T-helper 1 cell treated with Interleukin-12 subunit alpha and Interleukin-12 subunit beta and Interleukin-4 antibody, amounts not matched to agents 30 ng/mL and 1 ng/mL, for 36 hours (primary cell): ENCODE measurements around the gene COL6A6. TPM values are rescaled to one million over a fixed set of nuclear protein-coding genes. Genes with fewer than 3 reads are reported as not detected.

Experiments
- intact Hi-C: fragments of 100-400 bp; cut with micrococcal nuclease; formaldehyde crosslinking; loops from one replicate; pipeline ENCODE4 v1.15.1; 2024
- total RNA-seq: library from RNA; stranded (reverse); gene quantifications from 2 replicates; pipeline ENCODE4 v1.2.3, GENCODE V29; 2022

COL6A6 gene, protein sequence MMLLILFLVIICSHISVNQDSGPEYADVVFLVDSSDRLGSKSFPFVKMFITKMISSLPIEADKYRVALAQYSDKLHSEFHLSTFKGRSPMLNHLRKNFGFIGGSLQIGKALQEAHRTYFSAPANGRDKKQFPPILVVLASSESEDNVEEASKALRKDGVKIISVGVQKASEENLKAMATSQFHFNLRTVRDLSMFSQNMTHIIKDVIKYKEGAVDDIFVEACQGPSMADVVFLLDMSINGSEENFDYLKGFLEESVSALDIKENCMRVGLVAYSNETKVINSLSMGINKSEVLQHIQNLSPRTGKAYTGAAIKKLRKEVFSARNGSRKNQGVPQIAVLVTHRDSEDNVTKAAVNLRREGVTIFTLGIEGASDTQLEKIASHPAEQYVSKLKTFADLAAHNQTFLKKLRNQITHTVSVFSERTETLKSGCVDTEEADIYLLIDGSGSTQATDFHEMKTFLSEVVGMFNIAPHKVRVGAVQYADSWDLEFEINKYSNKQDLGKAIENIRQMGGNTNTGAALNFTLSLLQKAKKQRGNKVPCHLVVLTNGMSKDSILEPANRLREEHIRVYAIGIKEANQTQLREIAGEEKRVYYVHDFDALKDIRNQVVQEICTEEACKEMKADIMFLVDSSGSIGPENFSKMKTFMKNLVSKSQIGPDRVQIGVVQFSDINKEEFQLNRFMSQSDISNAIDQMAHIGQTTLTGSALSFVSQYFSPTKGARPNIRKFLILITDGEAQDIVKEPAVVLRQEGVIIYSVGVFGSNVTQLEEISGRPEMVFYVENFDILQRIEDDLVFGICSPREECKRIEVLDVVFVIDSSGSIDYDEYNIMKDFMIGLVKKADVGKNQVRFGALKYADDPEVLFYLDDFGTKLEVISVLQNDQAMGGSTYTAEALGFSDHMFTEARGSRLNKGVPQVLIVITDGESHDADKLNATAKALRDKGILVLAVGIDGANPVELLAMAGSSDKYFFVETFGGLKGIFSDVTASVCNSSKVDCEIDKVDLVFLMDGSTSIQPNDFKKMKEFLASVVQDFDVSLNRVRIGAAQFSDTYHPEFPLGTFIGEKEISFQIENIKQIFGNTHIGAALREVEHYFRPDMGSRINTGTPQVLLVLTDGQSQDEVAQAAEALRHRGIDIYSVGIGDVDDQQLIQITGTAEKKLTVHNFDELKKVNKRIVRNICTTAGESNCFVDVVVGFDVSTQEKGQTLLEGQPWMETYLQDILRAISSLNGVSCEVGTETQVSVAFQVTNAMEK (N-terminal part only)
- total RNA-seq = not detected in 2 replicates

DNA sequence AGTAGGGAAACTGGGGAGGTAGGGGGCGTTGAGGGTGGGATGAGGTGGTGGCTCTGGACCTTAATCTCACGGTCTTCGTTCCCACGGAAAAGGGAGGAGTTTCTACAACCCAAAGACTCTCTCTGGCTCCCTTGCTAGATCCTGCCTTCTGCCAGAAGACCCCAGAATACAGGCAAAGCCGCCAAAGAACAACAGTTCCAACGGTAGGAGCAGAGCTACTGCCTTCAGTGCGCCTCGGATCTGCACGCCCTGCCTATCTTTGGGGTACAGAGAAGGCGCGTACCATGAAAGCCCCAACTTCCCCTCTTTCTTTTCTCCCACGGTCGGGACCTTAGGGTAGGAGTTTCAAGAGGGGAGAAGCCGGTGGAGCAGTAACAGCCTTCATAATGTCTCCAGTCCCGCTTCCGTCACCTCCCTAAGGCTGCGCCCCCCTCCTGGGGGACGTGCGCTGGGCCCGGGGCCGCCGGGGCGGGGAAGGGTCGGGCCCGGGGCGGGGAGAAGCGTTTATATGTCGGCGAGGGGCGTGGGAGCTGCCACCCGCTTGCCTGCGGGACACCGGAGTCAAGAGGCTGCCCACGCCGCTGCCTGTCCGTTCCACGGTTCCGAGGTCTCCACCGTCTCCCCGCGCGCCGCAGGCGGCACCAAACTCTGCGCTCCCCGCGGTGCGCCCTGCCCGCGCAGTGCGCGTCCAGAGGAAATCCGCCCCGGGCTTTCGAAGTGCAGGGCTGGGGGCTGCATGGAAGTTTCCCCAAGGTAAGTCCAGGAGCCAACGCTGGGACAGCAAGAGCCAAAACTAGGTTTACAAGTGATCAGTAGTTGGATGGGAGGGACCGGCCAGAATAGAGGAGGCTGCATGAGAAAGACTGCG, at the start of gene COL6A6:
Gene COL6A6 (plus strand): TSS at position 533 of the 868 bp plus-strand sequence. CDS start 43,188 bp downstream, outside the sequence.
- intact Hi-C loops = no loop called here

DNA sequence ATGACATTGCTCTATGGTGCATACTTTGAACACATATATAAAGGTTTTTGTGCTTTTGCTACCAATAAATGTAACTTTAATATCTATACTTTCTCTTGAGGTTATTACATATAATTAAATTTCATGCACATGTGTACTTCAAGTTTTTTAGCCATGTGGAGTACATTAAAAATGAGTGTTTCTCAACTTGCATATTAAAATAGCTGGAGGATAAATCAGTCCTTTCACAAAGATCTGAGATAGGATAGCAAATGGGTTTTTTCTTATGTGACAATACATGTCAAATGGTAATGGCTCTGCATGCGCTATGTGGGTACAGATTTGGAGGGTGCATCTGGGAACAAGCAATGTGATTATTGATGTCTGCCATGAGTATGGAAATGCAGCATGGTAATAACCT, 48.7 kb upstream of the COL6A6 start:
- intact Hi-C loops = no loop called here

DNA sequence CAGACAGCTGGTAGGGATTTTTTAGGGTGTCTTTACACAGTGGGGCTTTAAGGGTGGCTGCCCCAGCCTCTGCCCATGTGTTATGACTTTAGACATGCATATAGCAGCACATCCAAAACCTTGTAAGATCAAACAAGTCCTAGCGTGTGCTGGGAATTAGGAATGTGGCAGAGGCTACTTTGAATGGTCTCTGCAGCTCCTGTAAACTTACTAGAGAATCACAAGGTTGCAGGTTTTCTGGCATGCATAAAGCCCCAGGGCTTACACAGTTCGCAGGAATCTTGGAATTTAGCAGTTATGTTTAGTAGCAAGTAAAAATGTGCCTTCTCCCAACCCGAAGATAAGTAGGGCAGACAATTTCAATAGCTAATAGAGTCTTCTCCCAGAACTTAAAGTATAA, 46.9 kb upstream of the COL6A6 start:
- intact Hi-C loops = no loop called here

DNA sequence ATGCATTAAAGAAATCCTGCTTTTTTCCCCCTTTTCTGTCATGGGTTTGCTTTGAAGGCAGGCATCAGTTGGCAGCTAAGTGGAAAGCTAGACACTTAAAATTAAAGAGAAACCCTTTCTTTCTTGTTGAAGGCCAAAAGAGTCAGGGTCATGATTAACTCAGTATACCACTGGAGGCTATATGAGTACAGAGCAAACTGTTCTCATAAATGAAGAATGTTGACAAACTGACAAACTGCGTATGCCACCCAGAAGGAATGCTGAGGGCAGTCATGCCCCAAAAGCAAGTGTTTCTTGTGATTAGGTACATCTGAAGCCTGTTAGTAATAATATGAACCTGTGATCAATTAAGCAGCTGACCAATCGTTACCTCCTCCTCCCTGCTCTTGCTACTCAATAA, 43.6 kb upstream of the COL6A6 start:
- intact Hi-C loops = no loop called here

DNA sequence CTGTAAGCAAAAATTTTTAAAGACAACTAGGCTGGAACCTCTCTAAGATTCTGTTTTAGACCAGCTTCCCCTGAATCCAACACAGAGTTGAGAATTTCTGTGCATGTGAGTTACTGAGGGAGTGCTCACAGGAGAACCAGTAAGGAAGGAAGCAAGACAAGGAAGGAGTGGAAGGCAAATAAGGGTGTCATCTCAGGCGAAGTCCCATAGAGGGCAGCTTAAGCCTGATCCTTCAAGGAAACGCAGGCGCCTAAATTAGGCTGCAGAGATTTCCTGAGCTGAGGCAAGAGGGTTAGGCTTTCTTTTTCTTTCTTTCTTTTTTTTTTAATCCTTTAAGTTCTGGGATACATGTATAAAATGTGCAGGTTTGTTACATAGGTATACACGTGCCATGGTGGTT, 36.2 kb upstream of the COL6A6 start:
- intact Hi-C loops = no loop called here

DNA sequence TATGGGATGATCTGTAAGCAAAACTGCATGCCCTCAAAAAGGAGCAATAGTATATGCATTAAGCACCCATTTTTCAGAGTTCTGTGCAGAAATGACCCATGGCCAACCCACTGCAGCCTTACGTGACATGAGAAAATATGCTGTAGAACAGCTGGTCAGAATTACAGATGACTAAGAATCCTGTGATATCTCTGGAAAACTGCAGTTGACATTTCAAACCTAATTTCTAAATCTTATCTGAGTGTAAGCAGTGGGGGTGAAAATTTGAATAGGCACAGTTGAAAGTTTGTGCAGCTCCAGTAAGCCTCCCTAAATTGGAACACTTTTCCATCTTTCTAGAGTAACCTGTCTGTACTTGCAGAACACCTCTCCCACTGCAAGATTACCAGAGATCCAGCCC, 28.7 kb upstream of the COL6A6 start:
- intact Hi-C loops = no loop called here

DNA sequence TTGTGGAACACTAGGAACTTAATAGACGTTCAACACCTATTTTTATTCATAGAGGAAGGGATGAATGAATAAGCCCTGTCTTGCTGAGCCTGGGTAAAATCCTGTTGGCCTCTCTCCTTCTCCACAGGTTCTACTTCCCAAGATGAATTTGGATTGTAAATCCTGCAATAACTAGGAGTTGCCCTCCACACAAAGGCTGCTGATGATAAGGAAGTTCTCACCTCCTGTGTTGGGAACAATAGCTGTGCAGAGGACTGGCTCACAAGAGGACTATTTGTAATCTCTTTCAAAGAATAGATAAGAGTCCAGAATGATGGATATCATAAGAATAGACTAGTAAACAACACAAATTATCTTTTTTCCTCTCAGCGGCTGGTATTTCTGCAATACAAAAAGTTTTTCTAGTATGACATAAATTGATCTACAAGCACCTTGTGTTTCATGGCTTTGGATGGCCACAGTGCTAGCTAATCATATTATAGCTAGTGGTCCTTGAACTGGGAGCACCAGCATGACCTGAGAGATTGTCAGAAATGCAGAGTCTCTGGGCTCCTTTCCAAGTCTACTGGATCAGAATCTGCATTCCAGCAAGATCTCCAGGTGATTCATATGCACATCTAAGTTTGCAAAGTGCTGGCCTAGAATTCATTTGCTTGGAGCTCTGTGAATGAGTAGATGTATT, 28.1 kb upstream of the COL6A6 start:
- intact Hi-C loops = no loop called here

DNA sequence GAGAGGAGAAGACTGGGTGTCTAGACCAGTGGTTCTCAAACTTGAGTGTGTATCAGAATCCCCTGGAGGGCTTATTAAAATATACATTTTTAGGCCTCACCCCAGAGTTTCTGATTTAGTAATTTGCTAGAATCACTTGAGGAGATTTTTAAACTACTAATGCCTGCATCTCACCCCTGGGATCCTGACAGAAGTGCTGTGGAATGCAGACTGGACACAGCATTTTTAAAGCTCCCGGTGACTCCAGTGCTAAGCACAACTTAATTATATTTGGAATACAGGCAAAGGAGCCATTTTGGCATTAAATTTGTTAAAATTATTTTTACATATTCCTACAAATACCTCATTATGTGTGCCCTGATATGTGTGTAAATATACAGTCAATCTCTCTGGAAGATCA, 26.7 kb upstream of the COL6A6 start:
- intact Hi-C loops = no loop called here

DNA sequence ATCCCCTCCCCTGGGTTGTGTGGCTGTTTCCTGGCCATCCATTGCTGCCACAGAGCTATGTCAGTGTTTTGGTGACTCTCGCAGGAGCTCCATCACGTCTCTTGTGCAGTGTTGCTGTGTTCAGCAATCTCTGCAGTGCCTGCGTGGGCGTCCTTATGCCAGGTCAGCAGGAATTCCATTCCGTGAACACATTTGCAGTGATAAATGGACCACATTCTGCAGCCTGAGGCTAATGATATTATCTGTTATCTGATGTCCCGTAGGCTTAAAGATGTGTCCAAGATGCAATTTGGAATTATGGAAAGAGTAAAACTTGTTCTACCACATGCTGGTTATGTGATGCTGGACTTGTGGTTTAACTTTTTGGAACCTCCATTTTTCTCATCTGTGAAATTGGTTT, 25.5 kb upstream of the COL6A6 start:
- intact Hi-C loops = no loop called here

DNA sequence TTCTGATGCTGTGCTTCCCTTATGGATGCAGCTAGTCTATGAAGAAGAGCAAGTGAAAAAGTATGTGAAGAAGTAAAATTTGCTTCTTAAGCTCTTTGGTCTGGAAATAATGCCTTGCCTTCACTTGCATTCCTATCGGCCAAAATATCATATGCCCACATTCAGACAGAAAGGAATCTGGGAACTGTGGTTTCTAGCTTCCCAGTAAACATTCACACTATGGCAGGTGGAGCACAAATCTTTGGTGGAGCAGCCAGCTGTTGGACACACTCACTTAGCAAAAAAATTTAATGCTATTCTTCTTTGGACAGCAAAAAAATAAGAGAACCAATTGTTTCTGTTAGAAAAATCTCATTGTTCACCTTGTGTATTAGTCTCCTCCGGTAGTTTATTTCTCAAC, 12.3 kb upstream of the COL6A6 start:
- intact Hi-C loops = no loop called here

DNA sequence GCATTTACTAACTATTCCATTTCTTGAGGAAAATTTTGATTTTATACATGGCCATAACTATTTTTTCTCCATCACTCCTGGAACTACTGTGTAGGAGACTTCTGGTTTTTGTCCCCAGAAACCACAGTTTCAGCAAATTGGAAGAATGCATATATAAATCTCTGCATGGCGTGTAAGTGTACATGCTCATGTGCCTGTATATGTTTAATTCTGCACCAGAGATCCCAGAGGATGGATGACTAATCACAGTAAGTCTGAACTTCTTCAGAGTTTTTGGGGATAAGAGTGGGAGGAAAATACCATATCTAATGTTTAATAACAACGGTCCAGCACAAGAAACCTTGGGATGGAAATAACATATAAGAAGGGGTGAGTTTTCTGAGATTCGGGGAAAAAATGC, 10.9 kb upstream of the COL6A6 start:
- intact Hi-C loops = no loop called here

DNA sequence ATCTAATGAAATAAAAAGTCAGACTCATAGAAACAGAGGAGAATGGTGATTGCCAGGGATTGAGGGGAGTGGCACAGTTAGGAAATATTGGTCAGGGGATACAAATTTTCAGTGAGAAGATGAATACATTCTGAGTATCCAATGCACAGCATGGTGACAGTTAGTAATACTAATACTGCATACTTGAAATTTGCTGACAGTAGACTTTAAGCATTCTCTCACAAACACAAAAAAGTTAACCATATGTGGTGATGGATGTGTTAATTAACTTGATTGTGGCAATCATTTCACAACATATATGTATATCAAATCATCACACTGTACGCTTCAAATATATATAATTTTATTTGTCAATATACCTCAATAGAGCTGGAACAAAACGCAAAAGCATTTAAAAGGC, 9.2 kb upstream of the COL6A6 start:
- intact Hi-C loops = no loop called here

DNA sequence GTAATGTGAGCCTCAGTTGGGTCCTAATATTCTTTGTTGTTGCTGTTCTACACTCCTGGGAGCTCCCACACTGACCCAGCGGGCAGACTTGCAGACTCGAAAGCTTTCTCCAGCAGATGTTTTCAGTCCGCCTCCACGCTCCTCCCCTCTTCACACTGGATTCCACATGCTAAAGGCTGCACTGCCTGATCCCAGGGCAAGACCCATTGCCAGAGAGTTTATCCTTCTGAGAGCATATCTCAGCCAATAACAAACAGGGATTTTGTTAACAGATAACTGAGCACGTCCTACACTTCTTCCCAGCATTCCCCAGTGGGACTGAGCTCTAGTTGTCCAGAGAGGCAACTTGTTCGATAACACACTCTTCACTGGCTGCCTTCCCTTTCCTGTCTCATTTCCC, 8.0 kb upstream of the COL6A6 start:
- intact Hi-C loops = no loop called here

DNA sequence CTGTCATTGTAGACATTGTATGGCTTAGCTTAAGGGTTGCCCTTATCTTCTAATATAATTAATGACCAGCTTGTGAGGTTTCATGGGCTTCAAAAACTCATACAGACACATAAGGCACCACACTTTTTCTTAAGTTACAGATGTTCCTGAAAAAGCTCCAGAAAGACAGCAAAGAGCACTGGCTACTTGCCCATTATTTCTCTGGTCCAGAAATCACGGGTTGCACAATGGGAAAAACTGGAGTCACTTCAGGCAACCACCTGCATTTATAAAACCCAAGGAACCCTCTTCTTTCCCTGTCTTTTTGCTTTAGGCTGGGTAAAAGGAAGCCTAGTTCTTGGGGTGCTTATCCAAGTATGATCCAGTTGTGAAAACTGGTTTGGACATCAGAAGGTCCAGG, 2.3 kb upstream of the COL6A6 start:
- intact Hi-C loops = no loop called here

DNA sequence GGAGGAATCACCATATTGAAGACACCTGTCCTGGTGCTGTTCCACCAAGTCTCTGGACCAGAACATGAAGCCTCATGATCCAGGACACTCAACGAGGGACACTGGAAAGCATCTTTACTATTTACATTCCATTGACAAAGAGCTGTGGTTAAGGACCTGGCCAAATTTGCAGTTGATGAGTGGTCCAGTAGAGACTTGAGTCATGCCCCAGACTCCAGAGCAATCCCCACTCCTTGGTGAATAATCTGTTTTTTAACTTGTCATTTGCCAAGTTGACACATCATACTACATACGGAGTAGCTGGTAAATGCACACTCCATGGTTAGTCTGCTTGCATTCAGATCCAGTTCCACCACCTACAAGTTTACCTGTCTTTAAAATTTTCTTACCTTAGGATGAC, 1.2 kb upstream of the COL6A6 start:
- intact Hi-C loops = no loop called here

DNA sequence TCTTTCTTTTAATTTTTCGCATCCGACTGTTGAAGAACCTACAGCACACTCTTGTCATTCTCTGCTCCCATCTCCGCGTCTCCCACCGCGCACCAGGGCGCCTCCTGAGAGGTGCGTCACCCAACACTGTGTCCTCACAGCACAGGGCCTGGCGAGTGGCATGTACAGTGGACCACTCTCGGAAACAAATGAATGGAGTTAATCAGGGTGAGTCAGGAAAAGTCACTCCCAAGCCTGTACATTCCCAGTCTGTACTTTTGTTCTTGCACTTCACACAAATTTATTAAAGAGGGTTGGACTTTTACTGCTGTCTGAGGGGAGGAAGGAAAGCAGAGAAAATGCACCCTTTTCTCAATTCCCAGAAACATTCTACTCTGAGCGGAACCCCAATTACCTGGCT, 625 bp downstream of the COL6A6 start:
- intact Hi-C loops = no loop called here

DNA sequence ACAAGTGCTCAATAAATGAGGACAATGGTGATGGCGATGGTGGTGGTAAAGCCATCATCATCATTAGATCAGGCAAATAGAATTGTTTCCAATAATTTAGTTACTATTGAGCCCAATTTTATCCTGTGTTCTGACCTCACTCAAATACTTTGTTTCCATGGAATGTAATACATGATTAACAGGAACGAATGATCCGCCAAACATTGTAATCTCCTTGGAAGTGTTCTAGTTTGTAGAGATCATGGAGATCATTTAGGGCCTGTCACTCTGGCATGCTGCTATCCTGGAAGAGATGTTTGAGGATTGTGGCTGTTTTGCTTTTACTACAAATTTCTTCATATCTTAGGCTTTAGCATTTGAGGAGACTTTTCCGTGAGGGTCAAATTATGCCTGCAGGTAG, 2.8 kb downstream of the COL6A6 start:
- intact Hi-C loops = no loop called here

DNA sequence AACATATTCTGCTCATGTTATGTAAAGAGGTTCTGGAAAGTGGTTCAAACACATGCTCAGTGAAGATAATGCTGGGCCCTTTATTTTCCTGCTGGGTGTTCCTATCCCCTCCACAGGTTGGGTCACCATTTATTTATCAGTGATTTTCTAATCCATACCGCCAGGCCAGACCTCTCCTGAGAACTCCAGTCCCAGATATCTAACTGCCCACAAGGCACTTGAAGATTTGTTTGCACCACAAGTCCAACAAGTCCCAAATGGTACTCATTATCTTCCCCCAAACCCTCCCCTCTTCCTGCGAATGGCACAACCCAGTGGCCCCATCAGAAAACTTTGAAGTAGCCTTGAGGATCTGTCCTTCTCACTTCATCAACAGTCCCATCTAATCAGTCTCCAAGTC, 5.4 kb downstream of the COL6A6 start:
- intact Hi-C loops = no loop called here

DNA sequence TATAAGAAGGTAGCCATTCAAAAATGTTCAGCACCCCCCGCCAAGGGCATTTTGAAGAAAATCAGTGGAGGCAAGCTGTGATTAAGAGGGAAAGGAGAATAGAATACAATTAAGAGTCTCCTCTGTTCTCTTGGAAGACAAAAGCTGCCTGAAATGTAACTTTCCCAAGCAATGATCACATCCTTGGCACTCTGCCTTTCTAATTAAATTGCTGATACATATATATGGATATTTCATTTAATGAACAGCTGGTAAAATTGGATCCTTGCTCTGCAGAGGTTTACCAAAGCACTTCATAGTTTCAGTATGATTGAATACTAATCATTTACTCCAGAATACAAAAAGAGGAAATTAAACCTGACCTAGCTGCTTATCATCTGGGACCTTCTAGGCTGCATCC, 10.4 kb downstream of the COL6A6 start:
- intact Hi-C loops = no loop called here

DNA sequence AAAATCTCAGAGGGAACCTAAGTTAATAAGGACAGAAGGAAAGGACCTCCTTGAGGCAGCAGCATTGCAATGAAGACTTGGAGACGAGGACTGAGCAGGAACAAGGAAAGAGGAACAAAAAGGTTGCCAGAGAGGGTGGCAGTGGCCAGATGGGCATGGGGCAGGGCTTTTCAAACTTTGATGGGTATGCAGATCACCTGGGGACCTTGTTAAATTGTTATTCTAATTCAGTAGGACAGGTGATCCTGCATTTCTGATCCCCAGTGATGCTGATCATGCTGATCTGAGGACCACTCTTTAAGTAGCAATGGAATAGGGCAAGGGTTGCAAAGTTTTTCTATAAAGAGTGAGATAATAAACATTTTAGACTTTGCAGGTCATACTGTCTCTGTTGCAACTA, 11.1 kb downstream of the COL6A6 start:
- intact Hi-C loops = no loop called here
